ENCODE results near the gene MICAL2. TPM values are rescaled to one million over a fixed set of nuclear protein-coding genes. Genes with fewer than 3 reads are reported as not detected.
A peak's percentile ranks its signal among the peaks of the same experiment; 100 is the strongest.

Gene MICAL2
- total RNA-seq, 1 donor = 34.2 TPM

DNA sequence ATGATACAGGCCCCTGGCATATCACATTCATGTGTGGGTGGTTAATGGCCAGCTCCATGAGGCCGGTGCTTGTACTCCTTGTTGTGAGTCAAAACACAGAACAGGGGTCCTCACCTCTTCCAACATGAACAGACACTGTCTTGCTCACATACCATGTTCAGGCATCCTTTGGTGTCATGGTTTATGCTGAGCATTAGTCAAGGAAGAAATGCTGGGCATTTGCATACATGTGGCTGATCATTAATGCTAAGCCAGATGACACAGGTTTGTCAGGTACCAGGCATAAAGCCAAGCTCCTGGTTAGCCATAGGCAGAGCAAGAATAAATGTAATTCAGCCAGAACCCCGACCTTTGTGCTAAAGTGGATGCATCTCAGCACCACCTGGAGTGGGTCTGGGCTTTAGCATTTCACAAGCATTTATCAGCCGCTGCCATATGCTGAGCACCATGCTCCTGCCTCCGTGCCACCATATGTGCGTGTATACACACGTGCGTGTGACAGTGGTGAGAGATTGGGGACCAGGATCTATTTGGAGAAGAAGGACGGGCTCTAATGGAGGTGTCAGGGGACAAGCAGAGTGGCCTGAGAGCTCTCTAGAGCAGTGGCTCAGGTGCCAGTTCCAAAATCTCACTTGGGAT lies 55.0 kb downstream of the MICAL2 start:
- DNase-seq (ENCODE audit: low read depth in 2 of 3, low spot score in 2 of 3) = no peak

DNA sequence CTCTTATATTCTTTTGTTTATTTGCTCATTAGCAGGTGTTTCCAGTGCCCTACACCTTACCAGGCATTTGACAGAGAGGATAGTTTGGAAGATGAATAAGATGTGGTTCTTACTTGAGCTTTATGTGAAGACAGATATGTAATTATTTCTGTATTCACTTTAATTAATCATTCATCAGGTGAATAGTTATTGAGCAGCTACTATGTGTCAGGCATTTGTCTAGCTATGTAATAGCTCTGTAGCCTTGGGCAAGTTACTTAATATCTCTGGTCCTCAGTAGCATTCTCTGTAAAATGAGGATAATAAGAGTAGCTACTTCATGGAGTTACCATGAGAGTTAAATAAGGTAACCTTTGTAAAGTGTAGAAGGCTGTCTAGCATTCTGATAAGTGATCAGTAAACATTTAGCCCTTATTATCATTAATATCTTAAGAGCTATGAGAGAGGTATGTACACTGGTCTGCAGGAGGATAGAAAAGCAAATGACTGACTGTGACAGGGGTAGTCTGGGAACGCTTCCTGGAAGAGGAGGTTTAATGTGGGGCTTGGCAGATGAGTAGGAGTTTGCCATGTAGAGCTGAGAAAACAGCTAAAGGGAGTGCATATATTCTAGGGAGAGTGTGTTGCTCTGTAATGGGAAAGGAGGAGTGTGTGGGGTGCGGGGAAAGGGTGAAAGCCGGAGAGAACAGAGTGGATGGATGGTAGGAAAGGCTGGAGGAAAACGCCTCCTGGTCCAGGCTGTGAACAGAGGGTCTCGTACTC lies 56.1 kb downstream of the MICAL2 start:
- DNase-seq (ENCODE audit: low read depth in 2 of 3, low spot score in 2 of 3) = no peak

DNA sequence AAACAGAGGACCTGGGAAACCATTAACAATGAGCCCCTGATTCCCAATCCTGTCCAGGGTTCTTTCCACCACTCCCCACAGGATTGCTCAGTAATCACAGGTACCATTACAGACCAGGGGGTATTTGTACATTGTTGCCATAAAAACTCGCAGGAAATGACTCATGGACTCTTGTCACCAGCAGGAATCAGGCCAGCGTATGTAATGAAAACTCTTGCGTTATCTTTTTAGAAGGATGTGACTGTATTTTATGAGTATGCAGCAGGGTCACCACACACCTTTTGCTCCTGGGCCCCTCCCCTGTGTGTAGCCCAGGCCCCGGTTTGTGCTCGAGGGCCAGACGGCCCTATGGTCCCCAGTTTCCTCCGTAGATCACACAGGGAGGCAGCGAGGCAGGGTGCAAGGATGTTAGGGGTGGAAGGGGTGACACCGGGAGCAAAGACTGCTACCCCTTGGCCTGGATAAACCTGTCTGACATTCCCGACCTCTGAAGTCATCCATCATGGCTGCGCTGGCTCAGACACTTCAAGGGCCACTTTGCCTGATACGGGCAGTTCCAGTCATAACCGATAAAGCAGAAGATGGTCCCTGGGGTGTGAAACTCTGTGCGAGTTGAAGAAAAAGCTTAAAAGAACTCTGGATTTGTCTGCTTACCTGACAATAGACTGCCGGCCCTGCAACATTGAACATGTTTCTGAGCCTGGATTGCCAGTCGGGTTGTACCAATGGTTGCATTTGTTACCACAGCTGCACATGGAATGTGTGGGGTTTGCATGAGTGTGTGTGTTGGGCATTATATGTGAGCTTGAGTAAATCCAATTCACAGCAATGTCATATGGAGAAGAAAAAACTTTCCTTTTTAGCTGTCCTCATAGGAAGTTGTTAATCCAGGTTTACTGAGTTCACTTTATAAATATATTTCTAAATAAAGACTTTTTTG lies 56.9 kb downstream of the MICAL2 start:
- peak in 2 of 3 donors; percentile 31 to 59 for DNase-seq (ENCODE audit: low read depth in 2 of 3, low spot score in 2 of 3)

DNA sequence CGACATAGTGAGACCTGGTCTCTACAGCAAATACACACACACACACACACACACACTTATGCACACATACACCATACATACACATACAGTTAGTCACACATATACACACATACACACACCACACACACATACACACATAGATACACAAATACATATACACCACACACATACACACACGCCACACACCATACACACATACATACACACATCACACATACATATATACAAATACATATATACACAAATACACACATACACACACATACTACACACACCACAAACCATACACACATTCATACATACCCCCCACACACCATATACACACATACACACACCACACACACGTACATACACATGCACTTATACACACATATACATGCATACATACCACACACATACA lies 57.7 kb downstream of the MICAL2 start:
- no peak for DNase-seq (ENCODE audit: low read depth in 2 of 3, low spot score in 2 of 3)

DNA sequence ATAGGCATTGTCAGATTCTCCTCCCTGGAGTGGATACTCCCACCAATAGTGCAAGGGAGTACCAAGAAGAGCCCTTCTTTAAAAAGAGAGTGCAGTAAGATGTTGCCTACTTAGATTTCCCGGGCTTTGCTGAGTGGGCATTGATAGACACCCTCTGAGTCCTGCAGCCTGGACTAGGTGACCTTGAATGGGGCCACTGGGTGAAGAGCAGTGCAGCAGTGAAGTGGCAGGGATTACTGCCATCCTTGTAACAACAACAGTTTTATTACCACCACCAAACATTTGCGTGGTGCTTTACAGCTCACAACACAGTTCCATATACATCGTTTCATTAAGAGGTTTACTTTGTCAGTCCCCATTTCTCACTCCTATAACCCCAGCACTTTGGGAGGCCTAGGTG lies 59.4 kb downstream of the MICAL2 start:
- DNase-seq (ENCODE audit: low read depth in 2 of 3, low spot score in 2 of 3) = no peak

DNA sequence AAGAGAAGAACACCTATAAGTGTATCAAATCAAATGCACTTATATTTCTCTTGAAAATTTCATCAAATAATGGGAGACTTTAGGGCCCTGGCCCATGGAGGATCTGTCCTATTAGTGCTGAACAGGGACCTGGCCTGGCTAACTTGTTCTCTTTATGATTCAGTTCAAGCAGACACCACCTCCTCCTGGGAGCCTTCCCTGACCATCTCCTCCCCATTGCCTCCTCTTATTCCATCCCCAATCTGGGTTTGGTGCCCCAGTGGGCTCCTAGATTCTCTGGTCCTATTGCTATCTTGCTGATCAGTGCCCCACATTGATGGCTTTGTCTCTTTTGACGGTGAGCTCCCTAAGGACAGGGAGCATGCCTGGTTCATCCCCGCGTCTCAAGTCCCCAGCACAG lies 60.1 kb downstream of the MICAL2 start:
- no peak for DNase-seq (ENCODE audit: low read depth in 2 of 3, low spot score in 2 of 3)

DNA sequence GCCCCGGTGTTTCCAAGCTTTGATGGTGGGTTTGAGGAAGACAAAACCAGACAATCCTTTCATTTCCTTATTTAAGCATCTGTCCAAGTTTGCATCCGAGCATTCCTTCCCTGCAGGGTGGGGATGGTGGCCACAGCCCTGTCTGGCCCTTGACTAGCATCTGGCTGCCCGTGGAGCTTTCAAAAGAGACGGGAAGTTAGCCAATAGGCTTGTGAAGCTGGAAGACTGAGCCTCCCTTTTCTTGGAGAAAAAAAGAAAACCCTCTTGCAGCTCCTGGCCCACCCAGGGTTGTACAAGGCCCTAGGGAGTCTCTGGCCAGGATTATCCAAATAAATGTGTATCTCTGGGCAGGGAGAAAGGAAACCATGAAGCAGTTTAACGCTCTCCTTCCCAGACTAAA lies 60.6 kb downstream of the MICAL2 start:
- no peak for DNase-seq (ENCODE audit: low read depth in 2 of 3, low spot score in 2 of 3)

DNA sequence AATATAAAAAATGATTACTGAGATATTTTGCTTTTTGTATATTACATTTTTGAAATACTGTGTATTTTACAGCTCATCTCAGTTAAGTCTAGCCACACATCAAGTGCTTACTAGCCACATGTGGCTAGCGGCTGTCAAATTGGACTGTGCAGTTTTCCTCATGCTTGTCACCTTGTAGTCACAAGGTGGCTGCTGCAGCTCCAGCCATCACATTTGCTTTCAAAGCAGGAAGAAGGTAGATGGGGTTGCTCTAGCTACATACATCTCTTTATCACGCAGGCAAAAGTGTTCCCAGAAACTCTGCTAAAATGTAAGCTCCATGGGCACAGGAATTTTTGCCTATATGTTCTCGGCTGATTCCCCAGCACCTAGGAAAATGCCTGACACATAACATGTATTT lies 61.5 kb downstream of the MICAL2 start:
- DNase-seq (ENCODE audit: low read depth in 2 of 3, low spot score in 2 of 3) = no peak

DNA sequence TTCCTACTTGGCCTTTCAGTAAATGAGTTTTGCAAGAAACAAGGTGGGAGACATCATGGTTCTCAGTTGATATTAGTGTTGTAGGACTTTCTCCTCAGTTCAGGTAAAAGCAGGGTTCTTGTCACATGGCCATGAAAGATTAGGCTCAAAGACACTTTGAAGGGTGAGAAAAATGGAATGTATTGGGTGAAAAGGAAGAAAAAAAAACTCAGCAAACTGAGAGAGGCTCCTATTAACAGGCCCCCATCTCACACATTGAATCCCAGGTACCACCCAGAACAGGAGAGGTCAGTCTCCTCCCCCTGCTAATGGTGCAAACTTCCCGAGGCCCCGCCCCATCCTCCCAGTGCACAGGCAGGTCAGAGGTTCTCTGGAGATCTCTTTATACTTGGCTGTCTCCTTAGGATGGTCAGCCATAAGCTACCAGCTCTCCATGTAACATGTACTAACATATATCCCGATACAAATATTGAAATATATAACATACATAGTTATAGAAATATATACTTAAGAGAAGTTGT lies 62.2 kb downstream of the MICAL2 start:
- DNase-seq (ENCODE audit: low read depth in 2 of 3, low spot score in 2 of 3) = no peak

DNA sequence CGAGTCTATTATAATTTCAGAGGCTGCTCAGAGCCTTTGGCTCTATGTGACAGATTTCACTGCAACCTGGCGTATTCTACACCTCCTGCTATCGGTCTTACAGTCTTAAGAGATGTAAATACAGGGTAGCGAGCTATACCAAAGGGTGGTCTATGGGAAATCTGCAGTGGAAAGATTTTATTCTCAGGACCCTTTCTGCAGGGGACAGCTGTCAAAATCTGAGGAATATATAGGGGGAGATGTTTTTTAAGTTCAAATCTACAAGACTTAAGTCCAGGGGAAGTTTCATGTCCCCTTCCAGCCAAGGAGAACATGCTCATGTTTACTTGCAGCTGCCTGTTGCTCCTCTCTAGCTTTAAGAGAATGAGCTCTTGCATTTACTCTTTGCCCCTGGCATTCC lies 62.7 kb downstream of the MICAL2 start:
- DNase-seq (ENCODE audit: low read depth in 2 of 3, low spot score in 2 of 3) = no peak

DNA sequence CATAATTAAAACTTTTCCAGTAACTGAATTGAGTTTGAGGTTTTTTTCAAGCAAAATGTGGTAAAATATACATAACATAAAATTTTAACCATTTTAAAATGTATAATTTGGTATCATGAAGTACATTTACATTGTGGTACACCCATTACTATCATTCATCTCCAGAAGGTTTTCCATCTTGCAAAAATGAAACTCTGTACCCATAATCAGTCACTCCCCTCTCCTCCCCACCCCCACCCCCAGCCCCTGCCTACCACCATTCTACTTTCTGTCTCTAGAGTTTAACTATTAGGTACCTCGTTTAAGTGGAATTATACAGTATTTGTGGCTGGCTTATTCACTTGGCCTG lies 63.7 kb downstream of the MICAL2 start:
- no peak for DNase-seq (ENCODE audit: low read depth in 2 of 3, low spot score in 2 of 3)

DNA sequence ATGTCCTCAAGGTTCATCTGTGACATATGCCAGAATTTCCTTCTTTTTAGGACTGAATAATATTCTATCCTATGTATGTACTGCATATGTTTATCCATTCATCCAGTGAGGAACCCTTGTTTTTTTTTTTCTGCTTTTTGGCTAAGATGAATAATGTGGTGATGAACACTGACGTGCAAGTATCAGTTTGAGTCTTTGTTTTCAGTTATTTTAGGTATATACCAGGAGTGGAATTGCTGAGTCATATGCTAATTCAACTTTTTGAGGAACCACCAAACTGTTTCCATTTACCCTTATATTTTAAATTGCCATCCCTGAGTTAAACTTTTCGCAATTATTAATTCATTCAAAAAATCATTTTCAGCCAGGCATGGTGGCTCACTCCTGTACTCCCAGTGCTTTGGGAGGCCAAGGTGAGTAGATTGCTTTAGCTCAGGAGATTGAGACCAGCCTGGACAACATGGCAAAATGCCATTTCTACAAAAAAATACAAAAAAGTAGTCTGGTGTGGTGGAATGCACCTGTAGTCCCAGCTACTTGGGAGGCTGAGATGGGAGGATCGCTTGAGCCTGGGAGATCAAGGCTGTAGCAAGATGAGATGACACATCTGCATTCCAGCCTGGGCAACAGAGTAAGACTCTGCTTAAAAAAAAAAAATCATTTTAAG lies 64.2 kb downstream of the MICAL2 start:
- DNase-seq (ENCODE audit: low read depth in 2 of 3, low spot score in 2 of 3) = peak in 2 of 3 donors; percentile 74 to 86

DNA sequence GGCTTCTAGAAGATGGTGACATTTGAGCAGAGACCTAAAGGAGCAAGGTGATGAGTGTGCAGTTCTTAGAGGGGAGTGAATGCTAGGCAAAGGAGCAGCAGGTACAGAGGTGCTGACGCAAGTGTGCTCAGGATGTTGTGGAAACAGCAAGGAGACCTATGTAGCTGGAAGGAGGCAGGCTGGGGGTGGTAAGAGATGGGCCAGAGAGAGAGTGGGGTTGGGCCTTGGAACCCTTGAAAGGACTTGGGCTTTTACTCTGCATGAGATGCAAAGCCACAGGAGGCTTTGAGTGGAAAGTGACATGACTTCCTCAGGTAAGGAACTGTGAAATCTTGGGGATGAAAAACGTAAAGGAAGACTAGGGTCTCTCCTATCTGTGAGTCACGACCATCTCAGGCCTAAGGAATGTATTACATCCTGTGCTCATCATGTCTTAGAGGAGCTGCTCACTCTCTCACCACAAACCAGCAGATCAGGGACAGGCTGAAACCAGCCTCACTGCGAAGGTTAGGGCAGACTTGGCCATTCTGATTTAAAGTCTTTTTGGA lies 65.4 kb downstream of the MICAL2 start:
- DNase-seq (ENCODE audit: low read depth in 2 of 3, low spot score in 2 of 3) = no peak

DNA sequence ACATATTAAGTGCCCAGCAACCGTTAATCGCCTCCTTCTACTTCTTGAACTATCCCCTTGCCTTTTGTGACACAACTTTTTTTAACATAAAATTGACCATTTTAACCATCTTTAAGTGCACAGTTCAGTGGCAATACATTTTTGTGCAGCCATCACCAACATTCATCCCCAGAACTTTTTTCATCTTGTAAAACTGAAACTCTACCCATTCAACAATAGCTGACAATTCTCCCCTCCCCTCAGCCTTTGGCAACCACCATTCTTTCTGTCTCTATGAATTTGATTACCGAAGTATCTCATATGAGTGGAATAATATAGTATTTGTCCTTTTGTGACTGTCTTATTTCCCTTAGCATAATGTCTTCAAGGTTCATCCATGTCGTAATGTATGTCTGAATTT lies 66.0 kb downstream of the MICAL2 start:
- no peak for DNase-seq (ENCODE audit: low read depth in 2 of 3, low spot score in 2 of 3)

DNA sequence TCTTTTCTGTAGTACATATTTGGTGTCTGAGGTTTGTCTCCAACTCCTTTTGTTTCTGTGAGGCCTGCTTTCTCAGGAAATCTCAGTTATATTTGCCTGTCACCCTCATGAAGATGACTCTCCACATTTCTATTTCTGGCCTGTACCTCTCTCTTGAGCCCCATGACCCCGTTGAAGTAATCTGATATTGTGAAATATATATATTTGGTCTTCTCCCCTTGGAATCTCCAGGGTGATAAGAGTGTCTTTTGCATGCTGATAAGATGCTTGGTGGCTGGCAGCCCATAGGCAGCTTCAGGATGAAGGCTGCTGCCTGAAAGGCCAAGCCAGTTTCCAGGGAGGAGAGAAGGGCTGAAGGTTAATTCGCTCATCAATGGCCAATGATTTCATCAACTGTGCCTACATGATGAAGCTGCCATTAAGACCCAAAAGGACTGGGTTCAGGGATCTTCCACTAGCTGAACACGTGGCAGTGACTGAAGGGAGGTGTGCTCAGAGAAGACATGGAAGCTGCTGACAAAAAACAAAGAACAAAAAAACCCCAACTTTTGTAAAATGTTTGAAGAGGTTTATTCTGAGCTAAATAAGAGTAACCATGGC lies 67.4 kb downstream of the MICAL2 start:
- no peak for DNase-seq (ENCODE audit: low read depth in 2 of 3, low spot score in 2 of 3)

DNA sequence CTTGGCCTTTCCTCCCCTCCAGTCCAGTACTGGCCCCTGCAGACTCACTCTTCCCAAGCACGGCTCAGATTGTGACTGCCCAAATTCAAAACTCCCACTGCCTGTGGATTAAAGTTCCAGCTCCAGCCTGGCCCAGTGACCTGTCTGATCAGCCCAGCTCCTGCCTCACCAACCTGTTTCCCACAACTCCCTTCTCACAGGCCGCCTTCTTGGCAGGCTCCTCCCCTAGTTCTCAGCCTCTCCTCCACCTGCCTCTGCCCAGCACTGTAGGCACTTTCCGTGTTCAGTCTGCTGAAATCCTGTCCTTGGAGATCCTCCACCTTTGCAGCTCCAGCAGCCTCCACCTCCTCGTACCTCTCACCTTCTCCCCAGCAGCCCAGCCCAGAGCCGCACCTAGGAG lies 68.6 kb downstream of the MICAL2 start:
- DNase-seq (ENCODE audit: low read depth in 2 of 3, low spot score in 2 of 3) = no peak

DNA sequence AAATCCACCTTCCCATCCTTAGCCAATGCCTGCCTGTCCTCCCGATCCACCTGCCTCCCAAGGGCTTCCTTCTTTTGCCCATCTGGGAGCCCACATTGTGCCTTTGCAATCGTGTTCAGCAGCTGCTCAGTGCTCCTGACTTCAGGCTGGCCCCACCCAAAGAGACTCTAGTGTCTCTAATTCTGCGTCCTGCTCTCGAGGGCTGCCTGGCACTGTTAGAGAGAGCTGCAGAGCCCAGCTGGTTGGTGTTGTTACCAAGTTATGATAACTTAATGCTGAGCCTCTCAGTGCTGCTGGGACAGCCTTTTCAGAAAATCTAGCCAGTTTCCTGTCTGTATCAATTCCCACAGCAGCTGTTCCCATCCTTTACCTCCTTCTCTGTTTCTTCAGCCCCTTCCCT lies 69.1 kb downstream of the MICAL2 start:
- no peak for DNase-seq (ENCODE audit: low read depth in 2 of 3, low spot score in 2 of 3)

DNA sequence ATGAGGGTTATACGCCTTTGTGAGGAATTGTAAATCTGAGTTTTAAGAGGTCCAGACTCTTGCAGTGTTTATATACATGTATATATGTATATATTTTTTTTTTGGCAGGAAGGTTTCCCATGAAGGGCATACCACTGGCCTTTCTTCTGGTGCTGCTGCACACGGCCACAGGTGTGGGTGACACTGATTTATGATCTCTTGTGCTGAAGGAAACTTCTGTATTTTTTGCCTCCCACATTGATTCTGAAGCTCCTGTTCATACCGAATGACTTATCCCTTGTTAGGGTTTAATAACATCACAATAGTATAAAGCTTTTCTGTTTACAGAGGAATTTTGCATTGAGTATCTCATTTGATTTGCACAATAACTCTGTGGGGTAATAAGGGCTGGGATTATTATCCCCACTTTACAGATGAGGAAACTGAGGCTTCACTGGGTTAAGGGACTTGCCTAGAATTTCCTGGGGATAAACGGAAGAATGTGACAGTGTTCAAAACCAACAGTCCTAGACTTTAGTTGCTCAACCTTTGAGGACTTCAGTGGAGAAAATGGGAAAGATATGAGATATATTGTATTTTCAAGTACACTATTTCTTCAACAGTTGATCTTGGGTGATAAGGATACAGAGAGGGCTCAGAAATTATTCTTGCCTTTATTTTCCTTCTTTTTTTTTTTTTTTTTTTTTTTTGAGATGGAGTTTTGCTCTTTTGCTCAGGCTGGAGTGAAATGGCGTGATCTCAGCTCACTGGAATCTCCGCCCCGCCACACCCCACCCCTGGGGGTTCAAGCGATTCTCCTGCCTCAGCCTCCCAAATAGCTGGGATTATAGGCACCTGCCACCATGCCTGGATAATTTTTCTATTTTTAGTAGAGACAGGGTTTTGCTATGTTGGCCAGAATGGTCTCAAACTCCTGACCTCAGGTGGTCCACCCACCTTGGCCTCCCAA lies 70.1 kb downstream of the MICAL2 start:
- DNase-seq (ENCODE audit: low read depth in 2 of 3, low spot score in 2 of 3) = no peak

DNA sequence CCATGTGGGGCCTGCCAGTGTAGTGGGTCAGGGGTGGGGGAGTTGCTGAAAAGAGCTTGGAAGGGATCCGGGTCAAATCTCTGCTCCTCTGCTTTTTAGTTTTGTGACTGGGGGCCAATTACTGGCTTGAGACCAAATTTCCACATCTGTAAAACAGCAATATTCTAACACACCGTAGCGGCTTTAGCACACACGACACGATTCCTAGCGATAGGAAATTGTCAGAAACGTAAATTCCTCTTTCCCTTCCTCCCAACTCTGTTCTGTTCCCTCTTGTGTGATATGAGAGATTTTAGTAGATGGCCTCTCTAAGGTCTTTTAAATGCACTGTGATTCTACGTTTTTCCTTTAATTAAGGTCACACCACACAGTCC lies 71.9 kb downstream of the MICAL2 start:
- DNase-seq (ENCODE audit: low read depth in 2 of 3, low spot score in 2 of 3) = no peak
